Keratinocyte (primary cell): ENCODE measurements around the gene CPA4. TPM values are rescaled to one million over a fixed set of nuclear protein-coding genes. Genes with fewer than 3 reads are reported as not detected.

ENCODE experiments used
- DNase-seq: peaks from one replicate; pipeline ENCODE4 v3.0.0-alpha.2; 2011; ENCODE audit warnings: low read depth, missing footprints, low spot score
- FAIRE-seq: peaks from 2 replicates; lab custom pipeline; 2011; peaks lifted over from hg19 to GRCh38; lab: Jason Lieb, UNC
- H2AFZ ChIP-seq: 2 replicates; pipeline ENCODE4 v1.6.0; 2012; ENCODE audit warnings: low read length, control low read depth, inconsistent platforms; ENCODE audit not compliant: control insufficient read depth
- H3K27ac ChIP-seq: 2 replicates; pipeline ENCODE4 v1.5.1; 2011; ENCODE audit warnings: low read length; ENCODE audit not compliant: control insufficient read depth, insufficient read depth
- H3K27me3 ChIP-seq: 3 replicates; pipeline ENCODE4 v1.6.0; 2011; ENCODE audit warnings: low read length; ENCODE audit not compliant: control insufficient read depth, insufficient read depth; ENCODE audit errors: extremely low read depth
- H3K36me3 ChIP-seq, 2 experiments: 2 replicates in 1 of 2; 3 replicates in 1 of 2; pipeline ENCODE4 v1.5.1; 2011; ENCODE audit warnings: low read length in 2 of 2, mild to moderate bottlenecking in 1 of 2; ENCODE audit not compliant: control insufficient read depth in 2 of 2, insufficient read depth in 2 of 2; ENCODE audit errors: extremely low read depth in 1 of 2
- H3K4me1 ChIP-seq: 3 replicates; pipeline ENCODE4 v1.5.1; 2011; ENCODE audit warnings: low read length; ENCODE audit not compliant: control insufficient read depth, insufficient read depth; ENCODE audit errors: extremely low read depth
- H3K4me2 ChIP-seq: 3 replicates; pipeline ENCODE4 v1.6.0; 2011; ENCODE audit warnings: low read depth, low read length; ENCODE audit not compliant: control insufficient read depth, insufficient read depth; ENCODE audit errors: extremely low read depth
- H3K4me3 ChIP-seq, 3 experiments: fragments of 200-600 bp in 1 of 3; sonication (generic) in 1 of 3; 2 replicates in 2 of 3; 3 replicates in 1 of 3; pipeline ENCODE4 v1.5.1; 2011 to 2016; ENCODE audit warnings: low read length in 3 of 3, mild to moderate bottlenecking in 3 of 3, control low read depth in 2 of 3, inconsistent platforms in 1 of 3, low read depth in 1 of 3, mixed read lengths in 1 of 3, mixed run types in 1 of 3, moderate library complexity in 1 of 3; ENCODE audit not compliant: control insufficient read depth in 2 of 3, insufficient read depth in 2 of 3; ENCODE audit errors: extremely low read depth in 1 of 3
- H3K79me2 ChIP-seq: 2 replicates; pipeline ENCODE4 v1.6.0; 2012; ENCODE audit warnings: low read length; ENCODE audit not compliant: control insufficient read depth, insufficient read depth
- H3K9ac ChIP-seq: 3 replicates; pipeline ENCODE4 v1.6.0; 2011; ENCODE audit warnings: low read length; ENCODE audit not compliant: control insufficient read depth, insufficient read depth; ENCODE audit errors: extremely low read depth
- H3K9me1 ChIP-seq: 3 replicates; pipeline ENCODE4 v1.6.0; 2011; ENCODE audit warnings: low read length; ENCODE audit not compliant: control insufficient read depth, insufficient read depth; ENCODE audit errors: extremely low read depth
- H3K9me3 ChIP-seq: 2 replicates; pipeline ENCODE4 v1.5.1; 2012; ENCODE audit warnings: low read depth, low read length; ENCODE audit not compliant: control insufficient read depth
- H4K20me1 ChIP-seq: 3 replicates; pipeline ENCODE4 v1.6.0; 2011; ENCODE audit warnings: low read length; ENCODE audit not compliant: control insufficient read depth, insufficient read depth; ENCODE audit errors: extremely low read depth
- CTCF ChIP-seq, 3 experiments: IDR thresholded peaks in 1 of 3; conservative IDR thresholded peaks in 1 of 3; optimal IDR thresholded peaks in 1 of 3; 2 replicates in 2 of 3; 3 replicates in 1 of 3; pipeline versions ENCODE3 to v1.5.1; 2011; ENCODE audit warnings: low read length in 3 of 3, mild to moderate bottlenecking in 3 of 3, moderate library complexity in 2 of 3, control low read depth in 1 of 3, inconsistent platforms in 1 of 3; ENCODE audit not compliant: insufficient read depth in 2 of 3; ENCODE audit errors: extremely low read depth in 1 of 3
- EZH2 ChIP-seq: IDR thresholded peaks from one replicate; pipeline ENCODE4 v1.6.1; 2012; ENCODE audit warnings: inconsistent platforms, mild to moderate bottlenecking, low read length, moderate library complexity
- dilution Hi-C: fragments of 300-500 bp; cut with MboI; formaldehyde crosslinking; loops from one replicate; pipeline ENCODE4 v1.7.0; 2020; ENCODE audit warnings: low sequenced_read_pairs; ENCODE audit not compliant: extremely low pct_ligation_motif_present
- polyA plus RNA-seq, 5 experiments: library from polyadenylated mRNA; depleted of rRNA in 3 of 5; stranded (reverse) in 3 of 5; stranded (forward) in 1 of 5; unstranded in 1 of 5; fragments of >200 nt; gene quantifications; 1 replicate in 1 of 5; 2 replicates in 3 of 5; 3 replicates in 1 of 5; pipeline versions ENCODE4 v1.2.1 to v1.2.3, GENCODE V29; 2011 to 2012; ENCODE audit warnings: missing spikeins in 2 of 5, low read depth in 1 of 5, low replicate concordance in 1 of 5

The CPA4 gene
- polyA plus RNA-seq, 1 donor (not counting 4 experiments of a cell fraction or from before 2014, with no cell fraction given) = 248 TPM

- TF ChIP-seq EZH2 (no peak), CTCF (optimal IDR thresholded peaks at IDR 0.05 in 1 of 3, IDR thresholded peaks at IDR 0.05 in 1 of 3, conservative IDR thresholded peaks at IDR 0.05 in 1 of 3; ENCODE audit: extremely low read depth in 1 of 3, insufficient read depth in 2 of 3, low read length in 3 of 3) (no peak)
- Histone ChIP-seq H3K79me2 (peaks cover 19% of the 10 kb centered on the region), H3K9me3 (no peaks in the 10 kb centered on the region), H2AFZ (no peak overlapping the region), H3K27ac (peak overlapping the region; percentile 89), H3K36me3 (peaks cover 7% of the 10 kb centered on the region in 2 experiments), H3K4me2 (peak overlapping the region; percentile 30), H3K9ac (peak overlapping the region; percentile 1), H3K4me1 (peaks cover 59% of the 10 kb centered on the region), H3K27me3 (no peaks in the 10 kb centered on the region), H3K4me3 (no peak overlapping the region), H4K20me1 (peaks cover 8% of the 10 kb centered on the region), H3K9me1 (no peaks in the 10 kb centered on the region)
- dilution Hi-C loops = no loop called here
- DNase-seq (peak; percentile 82), FAIRE-seq (peak; percentile 70)
These were observed 2.2 kb upstream of the CPA4 start for GRCh38 chr7:130290745-130291144.

GRCh38 chr7:130293521-130293920 lies 560 bp downstream of the CPA4 start:
- Histone ChIP-seq H3K9ac (peak overlapping the region; percentile 77), H4K20me1 (peaks cover 11% of the 10 kb centered on the region), H2AFZ (no peak overlapping the region), H3K9me3 (no peaks in the 10 kb centered on the region), H3K4me3 (peak overlapping the region; percentile 58 to 86 (median 73)), H3K36me3 (peaks cover 24% of the 10 kb centered on the region in 2 experiments), H3K79me2 (peaks cover 31% of the 10 kb centered on the region), H3K4me1 (peaks cover 55% of the 10 kb centered on the region), H3K4me2 (peak overlapping the region; percentile 90), H3K27me3 (no peaks in the 10 kb centered on the region), H3K9me1 (no peaks in the 10 kb centered on the region), H3K27ac (peak overlapping the region; percentile 95)
- no peak for DNase-seq
- no peak for FAIRE-seq
- TF ChIP-seq EZH2 = no peak
- TF ChIP-seq CTCF (optimal IDR thresholded peaks at IDR 0.05 in 1 of 3, IDR thresholded peaks at IDR 0.05 in 1 of 3, conservative IDR thresholded peaks at IDR 0.05 in 1 of 3; ENCODE audit: extremely low read depth in 1 of 3, insufficient read depth in 2 of 3, low read length in 3 of 3) = no peak
- dilution Hi-C loops = no loop called here
